C4-2B (cell line): ENCODE data around the gene URAD.

Experiments
- CTCF ChIP-seq: fragments of 450-650 bp; conservative IDR thresholded peaks from 2 replicates; pipeline ENCODE4 v1.5.1; 2017; ENCODE audit warnings: mild to moderate bottlenecking
- ZFX ChIP-seq: fragments of 450-650 bp; IDR thresholded peaks from 2 replicates; pipeline ENCODE4 v1.6.1; 2017

GRCh38 chr13:27928353-27928804 is 60.1 kb downstream of the URAD start:
- TF ChIP-seq CTCF (no peak), ZFX (no peak)
